ENCODE measurements around the gene HOMER1. TPM values are rescaled to one million over a fixed set of nuclear protein-coding genes. Genes with fewer than 3 reads are reported as not detected.

HOMER1 gene
- total and polyA plus RNA-seq, 2 of the 13 experiments (the other 11 are each of a cell fraction or from before 2014, with no cell fraction given) = 5.3 to 24.8 TPM

DNA sequence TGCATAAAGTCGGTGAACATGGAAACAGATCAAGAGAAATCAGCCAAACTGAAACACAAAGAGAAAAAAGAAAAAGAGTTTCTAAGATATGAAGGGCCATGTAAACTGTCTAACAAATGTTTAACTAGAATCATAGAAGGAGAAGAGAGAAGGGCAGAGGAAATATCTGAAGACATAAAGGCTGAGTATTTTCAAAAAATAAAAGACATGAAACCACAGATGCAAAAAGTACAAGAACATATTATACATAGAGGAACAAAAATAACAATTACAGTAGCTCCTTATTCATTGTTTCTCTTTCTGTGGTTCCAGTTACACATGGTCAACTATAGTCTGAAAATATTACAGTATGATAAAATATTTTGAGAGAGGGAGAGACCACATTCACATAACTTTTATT, 106.3 kb downstream of the HOMER1 start:
- Histone ChIP-seq H3K27me3 (ENCODE audit: control insufficient read depth in 1 of 2, insufficient read depth in 2 of 2, low read length in 2 of 2) (no peaks in the 10 kb centered on the region; a peak in 1 of 5 replicates), H3K4me1 (ENCODE audit: insufficient read depth, low read length) (no peaks in the 10 kb centered on the region), H4K20me1 (ENCODE audit: insufficient read depth, low read length) (no peaks in the 10 kb centered on the region), H3K79me2 (ENCODE audit: insufficient read depth, low read length) (no peaks in the 10 kb centered on the region), H2AFZ (ENCODE audit: low read length) (no peak overlapping the region), H3K9me3 (ENCODE audit: low read length) (peaks cover 9% of the 10 kb centered on the region), H3K36me3 (replicated peaks in 1 of 2; ENCODE audit: control insufficient read depth in 1 of 2, insufficient read depth in 2 of 2, low read length in 2 of 2) (peaks cover 1 to 9% of the 10 kb centered on the region in 2 experiments; a peak in 2 of 5 replicates), H3K4me3 (replicated peaks in 1 of 3; ENCODE audit: insufficient read depth in 1 of 3, low read depth in 2 of 3, low read length in 3 of 3) (no peak overlapping the region), H3K4me2 (ENCODE audit: low read depth, low read length) (no peak overlapping the region), H3K27ac (ENCODE audit: extremely low read length, insufficient read depth, low read length) (no peak overlapping the region), H3K9ac (ENCODE audit: insufficient read depth, low read depth, low read length) (no peak overlapping the region)
- ATAC-seq (no peak), DNase-seq (ENCODE audit: low spot score) (no peak), FAIRE-seq (no peak)
- in situ Hi-C loops (cut with HindIII; ENCODE audit: extremely low pct_ligation_motif_present, low pct_unique_long_range_greater_than_20kb) (no loop called here), intact Hi-C loops (cut with micrococcal nuclease; ENCODE audit: unreplicated experiment) (no loop called here)
- TF ChIP-seq POLR2A (IDR thresholded peaks at IDR 0.05; ENCODE audit: insufficient read depth in 1 of 2, low read depth in 2 of 2, low read length in 2 of 2) (no peak), ZNF543 (CRISPR knock-in tag; IDR thresholded peaks at IDR 0.05) (no peak), ZNF367 (CRISPR knock-in tag; IDR thresholded peaks at IDR 0.05; ENCODE audit: borderline replicate concordance) (no peak), GABPB1 (CRISPR knock-in tag; IDR thresholded peaks at IDR 0.05) (no peak), SP1 (IDR thresholded peaks at IDR 0.05) (no peak), SP1 (CRISPR knock-in tag; IDR thresholded peaks at IDR 0.05) (no peak), RFXANK (CRISPR knock-in tag; IDR thresholded peaks at IDR 0.05) (no peak), HNRNPL (IDR thresholded peaks at IDR 0.05; ENCODE audit: low read depth, low read length) (no peak)
- TF ChIP-seq, protein P1, sequence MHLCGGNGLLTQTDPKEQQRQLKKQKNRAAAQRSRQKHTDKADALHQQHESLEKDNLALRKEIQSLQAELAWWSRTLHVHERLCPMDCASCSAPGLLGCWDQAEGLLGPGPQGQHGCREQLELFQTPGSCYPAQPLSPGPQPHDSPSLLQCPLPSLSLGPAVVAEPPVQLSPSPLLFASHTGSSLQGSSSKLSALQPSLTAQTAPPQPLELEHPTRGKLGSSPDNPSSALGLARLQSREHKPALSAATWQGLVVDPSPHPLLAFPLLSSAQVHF (CRISPR knock-in tag; IDR thresholded peaks at IDR 0.05) = no peak
- TF ChIP-seq, protein P2, sequence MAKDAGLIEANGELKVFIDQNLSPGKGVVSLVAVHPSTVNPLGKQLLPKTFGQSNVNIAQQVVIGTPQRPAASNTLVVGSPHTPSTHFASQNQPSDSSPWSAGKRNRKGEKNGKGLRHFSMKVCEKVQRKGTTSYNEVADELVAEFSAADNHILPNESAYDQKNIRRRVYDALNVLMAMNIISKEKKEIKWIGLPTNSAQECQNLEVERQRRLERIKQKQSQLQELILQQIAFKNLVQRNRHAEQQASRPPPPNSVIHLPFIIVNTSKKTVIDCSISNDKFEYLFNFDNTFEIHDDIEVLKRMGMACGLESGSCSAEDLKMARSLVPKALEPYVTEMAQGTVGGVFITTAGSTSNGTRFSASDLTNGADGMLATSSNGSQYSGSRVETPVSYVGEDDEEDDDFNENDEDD (CRISPR knock-in tag; IDR thresholded peaks at IDR 0.05; ENCODE audit: borderline replicate concordance) = no peak
- BruUV-seq (replicated peaks) = no TSS peak
- 100% methylated on average over 1 of the region's 1 CpG for WGBS (ENCODE audit: low lambda C conversion rate)
- POLR2A ChIA-PET = no interaction called here
- CTCF ChIA-PET (ENCODE audit: low intra/inter-chr PET ratio, low total read pairs) = no interaction called here
